Measurements from ENCODE around the gene ASB18. TPM values are rescaled to one million over a fixed set of nuclear protein-coding genes. Genes with fewer than 3 reads are reported as not detected.

The ASB18 gene
- total and polyA plus RNA-seq, 2 of the 13 experiments (the other 11 are each of a cell fraction or from before 2014, with no cell fraction given) = not detected

DNA sequence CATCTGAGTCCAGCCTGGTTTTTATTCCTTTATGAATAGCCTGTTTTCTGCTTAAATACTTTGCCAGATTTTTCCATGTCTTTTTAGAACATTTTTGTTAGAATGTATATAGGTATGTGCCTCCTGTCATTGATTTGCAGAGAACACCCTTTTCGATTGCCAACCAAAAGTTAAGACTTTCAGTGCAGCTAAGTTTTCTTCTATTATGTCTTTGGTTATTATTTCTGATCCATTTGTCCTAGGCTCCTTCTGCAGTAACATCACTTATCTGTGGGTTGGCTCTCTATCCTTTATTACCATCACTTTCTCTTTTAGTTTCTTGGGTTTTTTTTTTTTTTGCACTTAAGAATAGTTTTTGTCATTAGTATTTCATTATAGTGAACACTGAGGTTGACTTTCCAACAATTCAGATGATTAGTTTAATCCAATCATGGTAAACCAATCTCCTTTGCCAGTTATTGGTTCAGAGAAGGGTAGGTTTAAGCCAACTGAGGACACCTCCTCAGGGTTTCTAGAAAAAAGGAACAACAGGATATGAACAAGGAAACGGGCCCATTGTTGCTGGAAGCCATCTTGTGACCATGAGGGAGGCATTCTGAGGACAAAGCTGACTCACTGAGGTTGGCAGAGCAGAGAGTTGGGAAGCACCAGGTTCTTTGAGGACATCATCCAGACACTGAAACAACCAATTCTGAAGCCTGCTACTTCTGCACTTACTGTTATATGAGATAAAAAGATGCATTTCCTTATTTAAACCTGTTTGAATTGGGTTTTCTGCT lies 58.1 kb downstream of the ASB18 start:
- CTCF ChIA-PET (ENCODE audit: low intra/inter-chr PET ratio, low total read pairs) = no interaction called here
- Histone ChIP-seq H3K9ac (ENCODE audit: insufficient read depth, low read depth, low read length) (no peak overlapping the region), H3K27ac (ENCODE audit: extremely low read length, insufficient read depth, low read length) (no peak overlapping the region), H4K20me1 (ENCODE audit: insufficient read depth, low read length) (no peaks in the 10 kb centered on the region), H3K4me2 (ENCODE audit: low read depth, low read length) (no peak overlapping the region), H3K79me2 (ENCODE audit: insufficient read depth, low read length) (no peaks in the 10 kb centered on the region), H3K4me3 (replicated peaks in 1 of 3; ENCODE audit: insufficient read depth in 1 of 3, low read depth in 2 of 3, low read length in 3 of 3) (no peak overlapping the region), H3K4me1 (ENCODE audit: insufficient read depth, low read length) (no peaks in the 10 kb centered on the region), H3K27me3 (ENCODE audit: control insufficient read depth in 1 of 2, insufficient read depth in 2 of 2, low read length in 2 of 2) (peaks cover 0 to 65% of the 10 kb centered on the region in 2 experiments; a peak in 3 of 5 replicates), H2AFZ (ENCODE audit: low read length) (no peak overlapping the region), H3K9me3 (ENCODE audit: low read length) (no peaks in the 10 kb centered on the region), H3K36me3 (replicated peaks in 1 of 2; ENCODE audit: control insufficient read depth in 1 of 2, insufficient read depth in 2 of 2, low read length in 2 of 2) (no peaks in the 10 kb centered on the region)
- no TSS peak for BruUV-seq (replicated peaks)
- FAIRE-seq (no peak), DNase-seq (ENCODE audit: low spot score) (no peak), ATAC-seq (no peak)
- in situ Hi-C loops (cut with HindIII; ENCODE audit: extremely low pct_ligation_motif_present, low pct_unique_long_range_greater_than_20kb) (no loop called here), intact Hi-C loops (cut with micrococcal nuclease; ENCODE audit: unreplicated experiment) (no loop called here)
- no peak for TF ChIP-seq ZNF350 (CRISPR knock-in tag; IDR thresholded peaks at IDR 0.05; ENCODE audit: borderline replicate concordance, low read depth)
- TF ChIP-seq ZNF367 (CRISPR knock-in tag; IDR thresholded peaks at IDR 0.05; ENCODE audit: borderline replicate concordance) = no peak
- no peak for TF ChIP-seq ZNF331 (CRISPR knock-in tag; IDR thresholded peaks at IDR 0.05)
- TF ChIP-seq, protein P1, sequence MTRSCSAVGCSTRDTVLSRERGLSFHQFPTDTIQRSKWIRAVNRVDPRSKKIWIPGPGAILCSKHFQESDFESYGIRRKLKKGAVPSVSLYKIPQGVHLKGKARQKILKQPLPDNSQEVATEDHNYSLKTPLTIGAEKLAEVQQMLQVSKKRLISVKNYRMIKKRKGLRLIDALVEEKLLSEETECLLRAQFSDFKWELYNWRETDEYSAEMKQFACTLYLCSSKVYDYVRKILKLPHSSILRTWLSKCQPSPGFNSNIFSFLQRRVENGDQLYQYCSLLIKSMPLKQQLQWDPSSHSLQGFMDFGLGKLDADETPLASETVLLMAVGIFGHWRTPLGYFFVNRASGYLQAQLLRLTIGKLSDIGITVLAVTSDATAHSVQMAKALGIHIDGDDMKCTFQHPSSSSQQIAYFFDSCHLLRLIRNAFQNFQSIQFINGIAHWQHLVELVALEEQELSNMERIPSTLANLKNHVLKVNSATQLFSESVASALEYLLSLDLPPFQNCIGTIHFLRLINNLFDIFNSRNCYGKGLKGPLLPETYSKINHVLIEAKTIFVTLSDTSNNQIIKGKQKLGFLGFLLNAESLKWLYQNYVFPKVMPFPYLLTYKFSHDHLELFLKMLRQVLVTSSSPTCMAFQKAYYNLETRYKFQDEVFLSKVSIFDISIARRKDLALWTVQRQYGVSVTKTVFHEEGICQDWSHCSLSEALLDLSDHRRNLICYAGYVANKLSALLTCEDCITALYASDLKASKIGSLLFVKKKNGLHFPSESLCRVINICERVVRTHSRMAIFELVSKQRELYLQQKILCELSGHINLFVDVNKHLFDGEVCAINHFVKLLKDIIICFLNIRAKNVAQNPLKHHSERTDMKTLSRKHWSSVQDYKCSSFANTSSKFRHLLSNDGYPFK (CRISPR knock-in tag; IDR thresholded peaks at IDR 0.05; ENCODE audit: borderline replicate concordance) = no peak
- no peak for TF ChIP-seq JUND (CRISPR knock-in tag; IDR thresholded peaks at IDR 0.05)
- no peak for TF ChIP-seq SRSF4 (IDR thresholded peaks at IDR 0.05; ENCODE audit: low read depth, low read length, poor library complexity, severe bottlenecking)
- TF ChIP-seq TSC22D2 (CRISPR knock-in tag; IDR thresholded peaks at IDR 0.05; ENCODE audit: borderline replicate concordance) = no peak
- TF ChIP-seq, protein P2, sequence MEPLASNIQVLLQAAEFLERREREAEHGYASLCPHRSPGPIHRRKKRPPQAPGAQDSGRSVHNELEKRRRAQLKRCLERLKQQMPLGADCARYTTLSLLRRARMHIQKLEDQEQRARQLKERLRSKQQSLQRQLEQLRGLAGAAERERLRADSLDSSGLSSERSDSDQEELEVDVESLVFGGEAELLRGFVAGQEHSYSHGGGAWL (CRISPR knock-in tag; IDR thresholded peaks at IDR 0.05) = no peak
- TF ChIP-seq ZFY (CRISPR knock-in tag; IDR thresholded peaks at IDR 0.05) = no peak
- TF ChIP-seq ONECUT2 (CRISPR knock-in tag; IDR thresholded peaks at IDR 0.05) = no peak
- no peak for TF ChIP-seq ZNF549 (CRISPR knock-in tag; IDR thresholded peaks at IDR 0.05)
- TF ChIP-seq, protein P3, sequence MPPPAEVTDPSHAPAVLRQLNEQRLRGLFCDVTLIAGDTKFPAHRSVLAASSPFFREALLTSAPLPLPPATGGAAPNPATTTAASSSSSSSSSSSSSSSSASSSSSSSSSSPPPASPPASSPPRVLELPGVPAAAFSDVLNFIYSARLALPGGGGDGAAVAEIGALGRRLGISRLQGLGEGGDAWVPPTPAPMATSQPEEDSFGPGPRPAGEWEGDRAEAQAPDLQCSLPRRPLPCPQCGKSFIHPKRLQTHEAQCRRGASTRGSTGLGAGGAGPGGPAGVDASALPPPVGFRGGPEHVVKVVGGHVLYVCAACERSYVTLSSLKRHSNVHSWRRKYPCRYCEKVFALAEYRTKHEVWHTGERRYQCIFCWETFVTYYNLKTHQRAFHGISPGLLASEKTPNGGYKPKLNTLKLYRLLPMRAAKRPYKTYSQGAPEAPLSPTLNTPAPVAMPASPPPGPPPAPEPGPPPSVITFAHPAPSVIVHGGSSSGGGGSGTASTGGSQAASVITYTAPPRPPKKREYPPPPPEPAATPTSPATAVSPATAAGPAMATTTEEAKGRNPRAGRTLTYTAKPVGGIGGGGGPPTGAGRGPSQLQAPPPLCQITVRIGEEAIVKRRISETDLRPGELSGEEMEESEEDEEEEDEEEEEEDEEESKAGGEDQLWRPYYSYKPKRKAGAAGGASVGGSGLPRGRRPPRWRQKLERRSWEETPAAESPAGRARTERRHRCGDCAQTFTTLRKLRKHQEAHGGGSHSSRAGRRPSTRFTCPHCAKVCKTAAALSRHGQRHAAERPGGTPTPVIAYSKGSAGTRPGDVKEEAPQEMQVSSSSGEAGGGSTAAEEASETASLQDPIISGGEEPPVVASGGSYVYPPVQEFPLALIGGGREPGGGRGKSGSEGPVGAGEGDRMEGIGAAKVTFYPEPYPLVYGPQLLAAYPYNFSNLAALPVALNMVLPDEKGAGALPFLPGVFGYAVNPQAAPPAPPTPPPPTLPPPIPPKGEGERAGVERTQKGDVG (CRISPR knock-in tag; IDR thresholded peaks at IDR 0.05; ENCODE audit: borderline replicate concordance) = no peak
- no peak for TF ChIP-seq NRL (CRISPR knock-in tag; IDR thresholded peaks at IDR 0.05; ENCODE audit: borderline replicate concordance)
- TF ChIP-seq, protein P4, sequence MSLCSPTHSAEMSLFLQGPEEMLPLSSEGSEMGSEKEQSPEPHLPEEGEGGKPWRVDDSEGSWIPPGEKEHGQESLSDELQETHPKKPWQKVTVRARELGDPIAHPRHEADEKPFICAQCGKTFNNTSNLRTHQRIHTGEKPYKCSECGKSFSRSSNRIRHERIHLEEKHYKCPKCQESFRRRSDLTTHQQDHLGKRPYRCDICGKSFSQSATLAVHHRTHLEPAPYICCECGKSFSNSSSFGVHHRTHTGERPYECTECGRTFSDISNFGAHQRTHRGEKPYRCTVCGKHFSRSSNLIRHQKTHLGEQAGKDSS (CRISPR knock-in tag; IDR thresholded peaks at IDR 0.05; ENCODE audit: borderline replicate concordance, low read depth) = no peak
- TF ChIP-seq SIN3A (IDR thresholded peaks at IDR 0.05; ENCODE audit: borderline replicate concordance, low read depth, low read length) = no peak
- TF ChIP-seq SMC3 (IDR thresholded peaks at IDR 0.05; ENCODE audit: low read length) = no peak
- POLR2A ChIA-PET = no interaction called here
- 0% methylated on average over 2 of the region's 2 CpGs for WGBS (ENCODE audit: low lambda C conversion rate)
